HFF-Myc (cell line): ENCODE results near the gene PTPN22.
A peak's percentile ranks its signal among the peaks of the same experiment; 100 is the strongest.

Experiments used
- DNase-seq: peaks from one replicate; pipeline ENCODE4 v3.0.0-alpha.2; 2011; ENCODE audit warnings: low read depth; ENCODE audit errors: extremely low read depth
- H3K4me3 ChIP-seq: replicated peaks from 2 replicates; pipeline ENCODE4 v1.5.1; 2011; ENCODE audit warnings: low read depth, mild to moderate bottlenecking, control low read depth, low read length
- CTCF ChIP-seq: IDR thresholded peaks from 2 replicates; pipeline ENCODE4 v1.5.1; 2012; ENCODE audit warnings: mild to moderate bottlenecking, low read depth, low read length, control low read depth; ENCODE audit errors: missing control alignments

PTPN22 gene

GRCh38 chr1:113912594-113913311 lies 41.2 kb upstream of the PTPN22 start:
- DNase-seq: no peak
- TF ChIP-seq CTCF: no peak
- no peak overlapping the region for H3K4me3 ChIP-seq

- no peak for TF ChIP-seq CTCF
- no peak for DNase-seq
- peak overlapping the region; percentile 95 for H3K4me3 ChIP-seq
Observed at GRCh38 chr1:113905435-113905861, 33.9 kb upstream of the PTPN22 start.

GRCh38 chr1:113904674-113905434 lies 33.3 kb upstream of the PTPN22 start, which contains the start of the genes AP4B1 and DCLRE1B:
Gene AP4B1, minus strand, starts transcription at chr1:113904799. Its CDS starts 82 bp downstream, at chr1:113904717.
Gene DCLRE1B, plus strand, starts transcription at chr1:113905326. Its CDS starts 261 bp downstream, at chr1:113905587.
- peak; percentile 74 for TF ChIP-seq CTCF
- peak within 1 kb of the TSS; percentile 95 for H3K4me3 ChIP-seq
- peak; percentile 98 for DNase-seq

GRCh38 chr1:113904293-113904673 lies 32.8 kb upstream of the PTPN22 start:
- H3K4me3 ChIP-seq: peak overlapping the region; percentile 95
- DNase-seq: no peak
- TF ChIP-seq CTCF: no peak

GRCh38 chr1:113903501-113904292 lies 32.2 kb upstream of the PTPN22 start:
- peak overlapping the region; percentile 95 for H3K4me3 ChIP-seq
- no peak for TF ChIP-seq CTCF
- no peak for DNase-seq

- TF ChIP-seq CTCF: no peak
- no peak overlapping the region for H3K4me3 ChIP-seq
- no peak for DNase-seq
Observed at GRCh38 chr1:113901191-113901590, 29.7 kb upstream of the PTPN22 start.
